Ovary (tissue), 3 donors: ENCODE results near the gene CDH20.

ENCODE experiments used
- CTCF ChIP-seq, 3 donors: fragments of 450-650 bp in 2 of 3; fragments of 200-600 bp in 1 of 3; IDR thresholded peaks; one replicate each; pipeline versions ENCODE4 v1.5.1 to v1.8.0; 2016 to 2022; ENCODE audit warnings: antibody characterized with exemption in 3 of 3, mild to moderate bottlenecking in 1 of 3
- POLR2A ChIP-seq: fragments of 450-650 bp; IDR thresholded peaks from one replicate; pipeline ENCODE4 v1.6.1; 2017; ENCODE audit warnings: antibody characterized with exemption, mild to moderate bottlenecking, moderate library complexity
- donor health status: DM: no; HTN: no; CAD: no.

- TF ChIP-seq CTCF (IDR thresholded peaks at IDR 0.05) (no peak), POLR2A (no peak)
These were observed 141.1 kb downstream of the CDH20 start for GRCh38 chr18:61474341-61474740.
